DND-41 (cell line): ENCODE data around the gene FPR3.

Experiments
- ATAC-seq: fragments of 200-7000 bp; cut with Tn5 transposase; 3 replicates; pipeline ENCODE4 v1.9.1; 2021; ENCODE audit warnings: low read depth; ENCODE audit not compliant: insufficient read depth
- DNase-seq: peaks from one replicate; pipeline ENCODE4 v3.0.0-alpha.2; 2020
- H2AFZ ChIP-seq: 2 replicates; pipeline ENCODE4 v1.6.0; 2012; ENCODE audit warnings: low read depth, low read length
- H3K27ac ChIP-seq: 2 replicates; pipeline ENCODE4 v1.5.1; 2012; ENCODE audit warnings: low read length, inconsistent platforms
- H3K27me3 ChIP-seq: fragments of 200-600 bp; sonication (generic); 2 replicates; pipeline ENCODE4 v1.6.0; 2012; ENCODE audit warnings: low read length, mild to moderate bottlenecking, inconsistent platforms; ENCODE audit not compliant: insufficient read depth, poor library complexity
- H3K36me3 ChIP-seq: 2 replicates; pipeline ENCODE4 v1.5.1; 2012; ENCODE audit warnings: low read length, inconsistent platforms; ENCODE audit not compliant: insufficient read depth
- H3K4me1 ChIP-seq: 2 replicates; pipeline ENCODE4 v1.5.1; 2012; ENCODE audit warnings: mild to moderate bottlenecking, low read length; ENCODE audit not compliant: insufficient read depth
- H3K4me2 ChIP-seq: 2 replicates; pipeline ENCODE4 v1.6.0; 2012; ENCODE audit warnings: mild to moderate bottlenecking, moderate library complexity, low read length, inconsistent platforms; ENCODE audit not compliant: insufficient read depth
- H3K4me3 ChIP-seq, 2 experiments: fragments of 200-600 bp in 1 of 2; shearing (Covaris generic) in 1 of 2; 2 replicates each; pipeline ENCODE4 v1.5.1; 2012 to 2016; ENCODE audit warnings: inconsistent platforms in 2 of 2, low read length in 2 of 2, mild to moderate bottlenecking in 2 of 2, low read depth in 1 of 2, moderate library complexity in 1 of 2
- H3K79me2 ChIP-seq: 2 replicates; pipeline ENCODE4 v1.6.0; 2012; ENCODE audit warnings: low read length, inconsistent platforms; ENCODE audit not compliant: insufficient read depth
- H3K9ac ChIP-seq: 2 replicates; pipeline ENCODE4 v1.6.0; 2012; ENCODE audit warnings: low read depth, mild to moderate bottlenecking, inconsistent platforms, low read length, moderate library complexity
- H3K9me3 ChIP-seq: 2 replicates; pipeline ENCODE4 v1.5.1; 2012; ENCODE audit warnings: low read length, moderate library complexity, mild to moderate bottlenecking, inconsistent platforms; ENCODE audit not compliant: insufficient read depth, severe bottlenecking
- H4K20me1 ChIP-seq: 2 replicates; pipeline ENCODE4 v1.6.0; 2012; ENCODE audit warnings: low read length; ENCODE audit not compliant: insufficient read depth
- EZH2 ChIP-seq: IDR thresholded peaks from 3 replicates; pipeline ENCODE4 v1.6.1; 2012; ENCODE audit warnings: borderline replicate concordance, low read depth, mild to moderate bottlenecking, moderate library complexity, low read length, inconsistent platforms; ENCODE audit not compliant: severe bottlenecking
- TF ChIP-seq, protein P1 (sequence below): IDR thresholded peaks from 2 replicates; pipeline ENCODE4 v1.5.1; 2012; ENCODE audit warnings: borderline replicate concordance, low read length, moderate library complexity, mild to moderate bottlenecking; ENCODE audit not compliant: poor library complexity, severe bottlenecking; ENCODE audit errors: extremely low read depth

Gene FPR3

DNA sequence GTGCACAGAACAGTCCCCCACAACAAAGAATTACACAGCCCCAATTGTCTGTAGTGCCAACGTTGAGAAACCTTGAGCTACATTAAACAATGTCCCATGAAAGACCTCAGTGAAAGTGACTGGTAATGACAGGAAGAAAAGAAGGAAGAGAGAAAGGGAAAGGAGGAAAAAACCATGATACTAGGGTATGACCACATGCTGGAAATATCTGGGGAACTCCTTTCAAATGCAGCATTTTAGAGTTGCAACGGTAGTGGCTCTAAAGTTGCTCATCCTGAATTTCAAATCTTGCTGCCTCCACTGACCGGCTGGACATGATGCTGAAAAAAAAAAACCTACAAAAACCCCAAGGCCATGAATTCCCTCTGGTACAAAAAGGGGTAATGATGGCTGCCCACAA lies 26.5 kb downstream of the FPR3 start:
- Histone ChIP-seq H3K27ac (no peak overlapping the region), H3K9me3 (peaks cover under 1% of the 10 kb centered on the region), H3K4me2 (no peak overlapping the region), H3K4me3 (no peak overlapping the region), H4K20me1 (no peaks in the 10 kb centered on the region), H3K79me2 (no peaks in the 10 kb centered on the region), H3K27me3 (no peaks in the 10 kb centered on the region), H3K4me1 (no peaks in the 10 kb centered on the region), H3K36me3 (no peaks in the 10 kb centered on the region), H2AFZ (no peak overlapping the region), H3K9ac (no peak overlapping the region)
- DNase-seq (no peak), ATAC-seq (no peak)
- TF ChIP-seq, protein P1, sequence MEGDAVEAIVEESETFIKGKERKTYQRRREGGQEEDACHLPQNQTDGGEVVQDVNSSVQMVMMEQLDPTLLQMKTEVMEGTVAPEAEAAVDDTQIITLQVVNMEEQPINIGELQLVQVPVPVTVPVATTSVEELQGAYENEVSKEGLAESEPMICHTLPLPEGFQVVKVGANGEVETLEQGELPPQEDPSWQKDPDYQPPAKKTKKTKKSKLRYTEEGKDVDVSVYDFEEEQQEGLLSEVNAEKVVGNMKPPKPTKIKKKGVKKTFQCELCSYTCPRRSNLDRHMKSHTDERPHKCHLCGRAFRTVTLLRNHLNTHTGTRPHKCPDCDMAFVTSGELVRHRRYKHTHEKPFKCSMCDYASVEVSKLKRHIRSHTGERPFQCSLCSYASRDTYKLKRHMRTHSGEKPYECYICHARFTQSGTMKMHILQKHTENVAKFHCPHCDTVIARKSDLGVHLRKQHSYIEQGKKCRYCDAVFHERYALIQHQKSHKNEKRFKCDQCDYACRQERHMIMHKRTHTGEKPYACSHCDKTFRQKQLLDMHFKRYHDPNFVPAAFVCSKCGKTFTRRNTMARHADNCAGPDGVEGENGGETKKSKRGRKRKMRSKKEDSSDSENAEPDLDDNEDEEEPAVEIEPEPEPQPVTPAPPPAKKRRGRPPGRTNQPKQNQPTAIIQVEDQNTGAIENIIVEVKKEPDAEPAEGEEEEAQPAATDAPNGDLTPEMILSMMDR = no peak
- no peak for TF ChIP-seq EZH2

DNA sequence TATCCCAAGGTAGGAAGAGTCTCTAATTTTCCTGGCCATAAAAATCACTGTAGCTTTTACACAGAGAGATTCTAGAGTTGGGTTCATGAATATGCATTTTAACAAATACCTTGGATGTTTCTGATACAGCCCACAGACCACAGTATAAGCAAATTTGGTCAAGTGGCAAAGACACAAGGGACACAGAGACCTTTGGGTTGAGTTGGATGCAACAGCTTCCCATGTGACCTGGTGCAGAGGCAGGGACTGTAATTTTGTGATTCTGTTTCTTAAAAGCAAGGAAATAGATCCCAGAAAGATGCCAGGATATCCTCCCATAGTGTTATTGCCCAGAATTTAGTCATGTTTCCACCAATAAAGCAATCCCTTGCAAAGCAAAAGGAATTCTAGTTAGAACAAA lies 27.0 kb downstream of the FPR3 start:
- TF ChIP-seq, protein P1 = no peak
- no peak for TF ChIP-seq EZH2

DNA sequence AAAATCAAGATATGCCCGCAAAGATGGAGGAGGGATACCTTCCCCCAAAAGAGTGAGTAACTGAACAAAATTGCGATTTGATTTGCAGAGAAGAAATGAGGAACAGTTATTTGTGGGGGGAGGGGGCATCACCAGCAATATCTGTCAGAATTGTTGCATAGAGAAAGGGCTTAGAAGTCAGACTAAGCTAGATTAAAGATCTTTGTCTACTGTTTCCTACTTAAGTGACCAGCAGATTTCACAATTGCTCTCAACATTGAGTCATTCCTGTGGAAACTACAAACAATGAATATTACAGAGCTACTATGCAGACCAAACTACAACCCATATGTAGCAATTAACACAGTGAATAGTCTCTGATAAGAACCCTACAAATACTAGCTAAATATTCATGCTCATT lies 27.4 kb downstream of the FPR3 start:
- Histone ChIP-seq H3K79me2 (no peaks in the 10 kb centered on the region), H4K20me1 (no peaks in the 10 kb centered on the region), H3K27ac (no peak overlapping the region), H3K4me2 (no peak overlapping the region), H3K36me3 (no peaks in the 10 kb centered on the region), H3K27me3 (no peaks in the 10 kb centered on the region), H3K9ac (no peak overlapping the region), H3K4me1 (no peaks in the 10 kb centered on the region), H3K4me3 (no peak overlapping the region), H3K9me3 (peaks cover 9% of the 10 kb centered on the region), H2AFZ (no peak overlapping the region)
- DNase-seq = no peak
- no peak for ATAC-seq
- TF ChIP-seq, protein P1 = no peak
- TF ChIP-seq EZH2 = no peak

More for the DNA sequence above, 27.0 kb downstream of the FPR3 start:
- Histone ChIP-seq H3K36me3 (no peaks in the 10 kb centered on the region), H3K4me2 (no peak overlapping the region), H3K9me3 (peaks cover 5% of the 10 kb centered on the region), H3K27me3 (no peaks in the 10 kb centered on the region), H3K79me2 (no peaks in the 10 kb centered on the region), H4K20me1 (no peaks in the 10 kb centered on the region), H3K27ac (no peak overlapping the region), H3K9ac (no peak overlapping the region), H3K4me3 (no peak overlapping the region), H2AFZ (no peak overlapping the region), H3K4me1 (no peaks in the 10 kb centered on the region)
- ATAC-seq = no peak
- DNase-seq = no peak

DNA sequence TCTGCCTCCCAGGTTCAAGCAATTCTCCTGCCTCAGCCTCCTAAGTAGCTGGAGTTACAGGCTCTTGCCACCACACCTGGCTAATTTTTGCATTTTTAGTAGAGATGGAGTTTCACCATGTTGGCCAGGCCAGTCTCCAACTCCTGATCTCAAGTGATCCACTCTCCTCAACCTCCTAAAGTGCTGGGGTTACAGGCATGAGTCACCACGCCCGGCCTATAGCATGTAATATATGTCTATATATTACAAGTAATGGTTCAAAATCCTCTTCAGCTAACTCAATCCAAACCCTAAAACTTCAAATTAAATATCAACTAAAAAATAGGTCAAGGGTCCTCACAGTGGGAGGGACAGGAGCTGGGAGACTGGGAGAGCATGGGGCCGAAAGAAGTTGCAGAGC lies 28.0 kb downstream of the FPR3 start:
- H3K4me1 ChIP-seq = no peaks in the 10 kb centered on the region
- H3K9me3 ChIP-seq = peaks cover 15% of the 10 kb centered on the region
- TF ChIP-seq, protein P1 = no peak
- TF ChIP-seq EZH2 = no peak
- H3K36me3 ChIP-seq = no peaks in the 10 kb centered on the region
- H2AFZ ChIP-seq = no peak overlapping the region
- no peaks in the 10 kb centered on the region for H3K27me3 ChIP-seq
- ATAC-seq (no peak), DNase-seq (no peak)
- H3K4me2 ChIP-seq = no peak overlapping the region
- H3K9ac ChIP-seq = no peak overlapping the region
- no peaks in the 10 kb centered on the region for H4K20me1 ChIP-seq
- no peak overlapping the region for H3K4me3 ChIP-seq
- no peak overlapping the region for H3K27ac ChIP-seq
- H3K79me2 ChIP-seq = no peaks in the 10 kb centered on the region
